HG03558 (cell line): ENCODE data around the gene SLC4A5.
"Not testable (repeated sequence)": the region's sequence is repeated elsewhere in the genome, so short reads cannot be mapped to it uniquely, and the experiment has no call there.

Experiments used
- ATAC-seq: cut with Tn5 transposase; IDR thresholded peaks from one replicate; pipeline ENCODE4 v1.9.1; 2021; ENCODE audit warnings: moderate number of reproducible peaks; ENCODE audit not compliant: unreplicated experiment; ENCODE audit errors: extremely low read depth

The SLC4A5 gene

DNA sequence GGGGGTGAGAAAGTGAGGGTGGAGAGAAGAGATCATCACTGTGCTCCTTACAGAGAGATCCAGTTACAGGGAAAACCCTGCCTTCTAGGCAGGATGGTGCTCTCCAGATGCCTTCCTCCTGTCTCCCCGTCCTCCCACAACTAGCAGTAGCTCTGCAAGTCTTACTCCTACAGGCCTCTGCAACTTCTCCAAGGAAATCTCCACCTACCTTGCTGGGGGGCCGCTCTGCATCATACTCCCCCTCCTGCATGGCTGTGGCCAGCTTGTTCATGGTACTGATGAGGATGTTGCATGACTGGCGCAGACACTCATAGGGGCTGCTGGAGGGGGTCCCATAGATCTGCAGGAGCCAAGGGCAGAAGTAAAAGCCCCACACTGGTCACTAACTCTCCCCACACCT lies 22.8 kb upstream of the SLC4A5 start:
- ATAC-seq, result no peak

DNA sequence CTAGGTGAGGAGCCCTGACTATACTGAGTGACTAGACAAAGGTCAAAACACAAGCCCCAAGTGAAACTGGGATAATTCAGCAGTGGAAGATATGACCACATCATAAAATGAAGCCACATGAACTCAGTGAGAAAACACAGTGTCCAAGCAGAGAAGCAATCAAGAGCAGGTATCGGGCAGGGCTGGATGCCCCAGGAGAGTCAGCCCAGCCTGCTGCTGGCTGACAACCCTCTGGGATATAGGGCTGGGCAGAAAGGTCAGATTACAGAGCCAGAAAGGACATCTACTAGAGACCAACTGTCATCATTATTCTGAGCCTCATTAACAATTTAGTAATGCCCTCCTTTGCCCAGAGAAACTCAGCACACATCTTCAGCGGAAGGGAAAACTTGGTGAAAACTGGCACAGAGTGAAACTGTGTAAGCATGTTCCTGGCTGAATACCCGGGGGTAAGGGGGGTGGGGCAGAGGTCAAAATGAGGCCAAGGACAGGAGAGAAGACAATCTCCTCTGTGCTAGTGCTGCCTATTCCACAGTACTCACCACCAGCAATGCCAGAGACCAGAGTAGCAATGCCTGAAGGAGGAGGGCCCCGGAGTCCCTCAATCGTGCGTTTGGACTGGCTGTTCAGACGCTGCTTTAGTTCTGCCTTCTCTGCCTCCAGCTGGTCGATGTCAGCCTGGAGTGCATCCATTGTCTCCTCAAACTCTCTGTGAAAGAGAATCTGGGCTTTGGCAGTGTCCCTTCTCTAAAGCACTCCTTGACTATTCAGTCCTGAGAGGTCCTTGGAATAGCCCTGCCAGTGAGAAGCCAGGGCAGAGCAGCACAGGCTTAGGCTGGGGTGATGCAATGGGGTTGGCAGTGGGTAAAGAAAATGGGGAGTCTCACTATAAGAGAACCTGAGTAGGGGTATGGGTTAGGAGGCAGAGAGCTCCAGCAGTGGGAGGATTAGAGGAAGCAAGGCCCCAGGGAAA lies 21.6 kb upstream of the SLC4A5 start:
- no peak for ATAC-seq

DNA sequence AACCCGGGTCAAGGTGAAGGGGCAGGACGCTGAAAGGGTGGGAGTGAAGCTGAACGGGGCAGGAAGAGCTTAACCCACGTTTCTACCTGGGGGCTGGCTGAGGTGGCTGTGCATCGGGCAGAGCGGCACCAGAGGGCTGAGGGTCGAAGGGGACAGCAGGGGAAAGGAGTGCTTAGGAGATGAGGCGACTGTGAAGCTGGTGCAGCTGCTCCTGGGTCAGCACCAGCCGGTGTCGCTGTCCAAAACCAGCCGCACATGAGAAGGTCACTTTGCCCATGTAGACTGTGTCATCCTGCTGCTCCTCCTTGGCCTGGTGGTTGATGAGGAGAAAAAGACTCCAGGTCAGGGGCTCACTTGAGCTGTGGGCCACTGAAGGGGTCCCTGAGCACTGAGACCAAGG lies 18.1 kb upstream of the SLC4A5 start:
- ATAC-seq, result no peak

DNA sequence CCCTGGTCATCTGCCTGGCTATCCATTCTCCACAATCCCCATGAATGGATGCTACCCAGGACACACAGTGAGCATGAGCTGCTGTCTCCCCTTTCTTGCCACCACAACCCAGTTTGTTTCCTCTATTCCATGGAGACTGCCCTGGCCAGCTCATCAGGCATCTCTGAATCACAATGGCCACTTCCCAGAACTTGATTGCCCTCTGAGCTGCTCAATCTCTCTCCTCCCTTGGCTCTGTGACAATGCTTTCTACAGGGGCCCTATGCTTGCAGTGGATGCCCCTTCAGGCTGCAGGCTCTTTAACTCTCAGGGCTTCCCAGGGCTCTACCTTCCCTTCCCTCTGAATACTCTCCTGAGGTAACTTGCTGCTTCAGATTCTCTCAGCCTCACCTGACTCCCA lies 14.4 kb upstream of the SLC4A5 start:
- no peak for ATAC-seq

DNA sequence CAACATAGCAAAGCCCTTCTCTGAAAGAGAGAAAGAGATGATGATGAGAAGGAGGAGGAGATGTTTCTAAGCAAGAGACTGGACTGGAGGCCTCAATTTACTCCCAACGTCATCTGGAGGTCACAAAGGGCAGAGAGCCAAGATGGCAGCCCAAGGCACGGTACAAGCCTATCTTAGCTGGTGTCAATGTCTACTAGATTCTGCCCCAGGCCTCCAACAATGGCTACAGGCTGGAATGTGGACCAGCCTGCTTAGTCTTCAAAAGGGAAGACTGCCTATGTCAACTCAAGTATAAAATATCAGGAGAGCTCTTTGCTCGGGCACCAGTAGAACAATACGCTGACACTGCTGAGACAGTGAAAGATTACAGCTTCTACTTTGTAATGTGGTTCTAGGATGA lies 6.7 kb upstream of the SLC4A5 start:
- ATAC-seq, result no peak

DNA sequence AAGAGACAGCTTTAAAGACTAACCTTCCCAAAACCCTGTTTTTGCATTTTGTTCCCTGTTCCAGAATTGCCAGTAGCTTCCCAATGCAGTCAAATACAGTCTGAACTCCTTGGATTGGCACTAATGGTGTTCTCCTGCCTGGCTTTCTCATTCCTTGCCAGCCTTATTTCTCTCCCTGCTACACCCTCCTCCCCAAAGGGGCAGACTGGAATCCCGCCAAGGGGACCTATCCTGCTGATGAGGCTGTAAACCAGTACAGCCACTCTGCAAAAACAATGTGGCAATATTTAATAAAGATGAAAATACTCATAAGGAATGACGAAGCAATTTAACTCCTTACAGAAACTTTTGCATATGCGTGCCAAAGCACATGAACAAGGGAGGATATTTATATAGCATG lies 4.5 kb upstream of the SLC4A5 start:
- no peak for ATAC-seq

DNA sequence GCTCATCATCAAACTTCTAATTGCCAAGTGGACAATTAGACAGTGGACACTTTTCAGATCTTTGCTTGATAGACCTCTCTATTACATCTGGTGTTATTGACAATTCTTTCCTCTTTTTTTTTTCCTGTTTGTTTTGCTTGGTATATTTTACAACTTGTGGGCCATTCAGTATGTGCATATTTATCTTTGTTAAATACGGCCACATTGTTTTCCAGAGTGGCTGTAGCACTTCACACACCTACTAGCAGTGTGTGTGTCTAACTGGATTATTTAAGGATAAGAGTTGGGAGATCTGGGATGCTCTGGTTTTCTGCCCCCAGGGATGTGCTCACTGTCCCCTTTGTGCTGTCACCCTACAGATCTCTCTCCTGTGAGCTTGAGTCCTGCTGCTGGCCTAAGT lies 4.1 kb upstream of the SLC4A5 start:
- no peak for ATAC-seq

DNA sequence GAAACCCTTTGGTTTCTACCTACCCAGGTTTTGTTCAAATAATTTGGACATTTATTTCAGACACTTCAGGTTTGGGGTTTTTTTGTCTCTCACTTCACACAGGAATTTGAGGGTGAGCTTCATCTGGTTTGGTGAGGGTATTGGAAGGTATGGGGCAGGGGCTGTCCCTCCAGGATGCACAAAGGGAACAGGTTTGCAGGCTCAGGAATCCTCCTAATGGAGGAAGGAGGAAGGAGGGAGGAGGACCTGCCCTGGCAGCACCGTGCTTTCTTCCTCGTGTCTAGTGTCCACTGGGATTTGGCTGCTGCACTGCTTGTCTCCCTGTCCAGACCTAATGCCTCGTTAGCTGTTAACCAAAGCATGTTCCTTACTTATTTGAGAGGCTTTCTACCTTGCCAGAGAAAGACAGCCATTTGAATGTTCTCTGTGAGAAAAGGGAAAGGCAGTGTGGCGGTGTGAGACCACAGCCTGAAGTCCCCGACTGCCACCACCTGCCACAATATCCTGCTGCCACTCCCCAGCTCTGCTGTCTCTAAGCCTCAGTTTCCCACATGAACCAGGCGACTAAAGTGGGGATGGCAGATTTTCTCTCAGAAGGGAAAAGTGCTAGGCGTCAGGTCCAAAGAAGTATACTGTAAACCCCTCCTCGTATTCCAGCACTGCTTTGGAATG lies 2.2 kb upstream of the SLC4A5 start:
- no peak for ATAC-seq

DNA sequence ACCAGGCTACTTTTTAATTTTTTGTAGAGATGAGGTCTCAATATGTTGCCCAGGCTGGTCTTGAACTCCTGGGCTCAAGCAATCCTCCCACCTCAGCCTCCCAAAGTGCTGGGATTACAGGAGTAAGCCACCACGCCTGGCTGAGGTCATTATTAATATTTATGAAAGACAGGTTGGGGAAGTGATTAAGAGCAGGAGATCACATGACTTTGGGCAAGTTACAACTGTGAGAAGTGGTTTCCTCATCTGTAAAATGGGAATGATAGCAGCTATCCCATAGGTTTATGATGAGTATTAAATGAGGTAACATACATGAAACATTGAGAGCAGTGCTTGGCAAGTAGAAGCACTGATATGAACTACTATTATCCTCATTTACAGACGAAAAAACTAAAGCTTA lies 7.0 kb downstream of the SLC4A5 start:
- ATAC-seq, result not testable (repeated sequence)

DNA sequence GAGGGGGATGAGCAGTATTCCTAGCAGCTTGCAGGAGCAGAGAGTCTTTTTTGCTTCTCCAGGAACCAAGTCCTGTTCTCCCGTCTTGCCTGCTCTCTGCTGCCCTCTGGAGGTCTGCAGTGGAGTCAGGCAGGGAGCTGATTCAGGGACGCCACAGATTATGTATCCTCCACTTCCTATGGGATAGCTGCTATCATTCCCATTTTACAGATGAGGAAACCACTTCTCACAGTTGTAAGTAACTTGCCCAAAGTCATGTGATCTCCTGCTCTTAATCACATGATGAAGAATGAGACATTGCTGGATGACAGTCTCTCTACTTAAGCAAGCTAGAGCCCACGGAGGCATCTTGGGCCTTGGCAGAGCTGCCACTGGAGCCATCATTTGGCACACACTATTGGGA lies 8.3 kb downstream of the SLC4A5 start:
- ATAC-seq, result no peak

DNA sequence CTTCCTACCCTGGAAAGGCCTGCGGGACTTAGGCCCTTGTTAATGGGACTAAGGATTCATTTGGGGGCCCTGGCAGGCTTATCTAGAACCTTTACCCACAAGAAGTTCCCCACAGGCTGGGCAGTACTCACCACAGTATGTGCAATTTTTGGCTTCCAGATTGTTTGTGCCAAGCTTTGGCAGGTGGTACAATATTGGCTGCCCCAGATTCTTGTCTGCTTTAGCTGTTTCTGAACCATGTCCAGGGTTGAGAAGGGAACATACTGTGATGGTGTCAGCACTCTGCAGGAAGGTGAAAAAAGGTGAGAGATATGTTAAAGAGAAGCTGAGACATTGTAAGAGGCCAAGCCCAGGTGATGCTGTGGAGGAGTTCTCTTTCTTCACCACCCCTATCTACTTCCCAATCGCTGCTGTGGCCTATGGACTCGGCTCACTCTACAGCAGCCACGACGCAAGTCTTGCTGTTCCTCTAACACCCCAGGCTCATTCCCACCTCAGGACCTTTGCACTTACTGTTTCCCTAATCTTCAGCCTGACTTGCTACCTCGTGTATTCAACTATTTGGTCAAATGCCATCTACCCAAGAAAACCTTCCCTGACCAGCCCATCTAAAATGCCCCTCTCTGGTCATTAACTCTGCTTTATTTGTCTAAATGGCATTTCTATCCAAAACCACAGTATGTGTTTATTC lies 9.2 kb downstream of the SLC4A5 start:
- no peak for ATAC-seq

DNA sequence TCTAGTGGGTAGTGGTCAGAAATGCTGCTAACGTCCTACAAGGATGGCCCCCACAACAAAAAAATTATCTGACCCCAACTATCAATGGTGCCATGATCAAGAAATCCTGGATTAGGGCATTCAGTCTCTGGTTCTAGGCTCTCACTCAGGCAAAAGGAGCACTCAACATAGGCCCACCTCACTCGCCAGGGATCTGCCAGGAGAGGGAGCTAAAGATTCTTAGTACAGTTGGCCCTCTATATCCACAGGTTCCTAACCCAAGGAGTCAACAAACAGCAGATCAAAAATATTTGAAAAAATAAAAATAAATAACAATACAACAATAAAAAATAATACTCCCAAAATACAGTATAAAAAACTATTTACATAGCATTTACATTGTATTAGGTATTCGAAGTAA lies 10.0 kb downstream of the SLC4A5 start:
- no peak for ATAC-seq

DNA sequence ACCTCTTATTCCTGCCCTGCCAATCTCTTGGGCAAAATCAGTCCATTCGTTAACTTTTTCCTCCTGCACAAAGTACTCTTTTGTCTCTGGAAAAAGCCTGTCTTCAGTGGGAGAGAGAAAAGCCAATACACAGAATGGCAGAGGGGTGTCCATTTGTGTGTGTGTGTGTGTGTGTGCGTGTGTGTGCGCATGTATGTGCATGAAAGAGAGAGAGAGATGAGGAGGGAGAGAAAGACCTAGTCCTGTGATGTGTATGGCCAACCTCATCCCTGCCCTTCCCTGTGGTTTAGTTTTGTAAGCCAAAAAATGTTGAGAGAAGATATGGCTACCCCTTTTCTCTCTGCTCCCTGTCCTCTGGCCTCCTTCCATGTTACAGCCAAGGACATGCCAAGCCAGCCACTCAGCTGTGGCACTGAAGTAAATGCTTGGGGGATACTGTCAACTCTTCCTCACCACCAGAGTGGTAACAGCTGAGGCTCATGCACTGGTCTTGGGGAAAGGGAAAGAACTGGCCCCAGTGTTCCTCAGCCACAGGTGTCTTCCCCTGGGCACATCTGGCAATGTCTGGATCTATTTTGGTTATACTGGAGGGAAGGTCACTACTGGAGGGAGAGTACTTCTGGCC lies 10.6 kb downstream of the SLC4A5 start:
- no peak for ATAC-seq

DNA sequence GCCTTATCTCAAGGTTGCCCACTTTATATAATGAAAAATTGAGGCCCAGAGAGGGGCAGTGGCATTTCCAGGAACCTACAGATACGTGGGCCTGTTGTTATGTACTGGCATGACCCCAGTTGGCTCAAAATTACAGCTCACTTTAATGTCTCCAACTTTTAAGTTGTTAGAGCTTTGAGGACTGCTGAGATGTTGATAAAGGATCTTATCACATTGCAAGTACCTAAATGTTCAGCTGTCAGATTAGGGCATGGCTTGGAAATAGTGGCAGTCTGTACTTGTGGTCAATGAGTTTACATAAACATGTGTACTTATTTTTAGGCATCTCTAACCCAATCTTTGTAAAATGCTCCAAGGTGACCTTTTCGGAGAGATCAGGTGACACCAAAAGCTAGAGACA lies 14.6 kb downstream of the SLC4A5 start:
- ATAC-seq, result no peak

DNA sequence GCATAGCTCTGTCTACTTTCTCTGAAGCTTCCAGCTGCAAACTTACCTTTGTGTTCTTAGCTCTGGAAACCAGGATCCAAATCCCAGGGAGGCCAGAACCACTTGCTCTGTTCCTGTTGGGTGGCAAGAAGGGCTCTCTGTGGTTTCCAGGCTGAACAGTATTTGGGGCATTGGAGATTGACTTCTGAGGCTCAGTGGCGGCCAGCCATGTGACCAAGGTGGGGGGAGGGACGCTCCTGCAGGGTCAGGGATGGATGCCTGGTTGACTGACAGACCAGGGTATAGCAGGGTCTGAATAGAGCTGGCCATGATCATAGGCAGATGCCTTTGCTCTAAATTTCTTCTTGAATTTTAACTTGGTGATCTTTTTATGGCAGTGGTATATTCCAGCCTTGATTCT lies 15.1 kb downstream of the SLC4A5 start:
- no peak for ATAC-seq

DNA sequence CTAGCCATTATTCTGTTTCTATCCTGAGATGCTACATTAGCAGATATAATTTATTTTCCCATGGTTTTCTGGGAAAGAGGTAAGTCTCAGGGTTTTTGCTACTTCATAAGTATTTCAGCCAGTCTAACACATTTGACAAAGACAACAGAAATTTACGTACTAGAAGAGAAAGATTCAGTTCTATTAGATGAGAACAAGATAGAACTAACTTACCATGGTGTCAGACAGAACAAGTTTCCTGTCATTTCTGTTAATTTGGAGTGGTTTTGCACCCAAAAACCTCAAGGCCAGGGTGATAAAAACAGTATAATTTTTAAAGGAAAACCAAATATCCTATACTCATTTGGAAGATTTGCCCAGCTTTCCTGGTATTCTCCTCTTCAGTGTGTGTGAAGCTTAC lies 15.6 kb downstream of the SLC4A5 start:
- ATAC-seq, result no peak

DNA sequence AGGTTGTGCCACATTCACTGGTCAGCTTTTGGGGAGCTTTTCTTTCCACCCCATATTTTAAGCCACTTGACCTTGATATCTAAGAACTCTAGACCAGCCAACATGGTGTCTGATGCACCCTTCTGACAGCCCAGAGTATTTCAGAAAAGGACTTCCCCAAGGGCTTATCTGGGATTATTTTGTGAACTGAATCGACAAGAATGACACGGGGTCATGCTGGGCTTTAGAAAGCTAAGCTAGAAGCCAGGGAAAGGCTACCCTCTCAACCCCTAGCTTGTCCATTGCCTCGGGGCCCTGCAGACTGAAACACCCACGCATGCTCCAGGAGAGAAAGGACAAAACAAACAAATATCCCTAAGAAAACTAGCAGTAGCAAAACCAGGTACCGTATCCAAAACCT lies 16.0 kb downstream of the SLC4A5 start:
- no peak for ATAC-seq

DNA sequence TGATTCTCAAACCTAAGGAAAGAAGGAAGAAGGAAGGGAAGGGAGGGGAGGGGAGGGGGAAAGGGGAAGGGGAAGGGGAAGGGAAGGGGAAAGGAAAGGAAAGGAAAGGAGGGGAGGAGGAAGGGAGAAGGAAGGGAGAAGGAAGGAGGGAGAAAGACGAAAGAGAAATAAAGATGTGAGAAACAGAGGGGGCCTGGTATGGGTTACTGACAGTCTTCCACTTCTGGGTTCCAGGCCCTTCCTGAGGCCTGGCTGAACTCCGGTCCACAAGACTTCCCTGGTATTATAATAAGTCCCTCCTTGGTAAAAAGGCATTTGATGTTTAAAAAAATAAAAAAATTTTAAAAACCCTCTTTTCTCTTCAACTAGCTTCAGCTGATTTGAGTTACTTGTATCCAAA lies 17.4 kb downstream of the SLC4A5 start:
- ATAC-seq, result no peak

DNA sequence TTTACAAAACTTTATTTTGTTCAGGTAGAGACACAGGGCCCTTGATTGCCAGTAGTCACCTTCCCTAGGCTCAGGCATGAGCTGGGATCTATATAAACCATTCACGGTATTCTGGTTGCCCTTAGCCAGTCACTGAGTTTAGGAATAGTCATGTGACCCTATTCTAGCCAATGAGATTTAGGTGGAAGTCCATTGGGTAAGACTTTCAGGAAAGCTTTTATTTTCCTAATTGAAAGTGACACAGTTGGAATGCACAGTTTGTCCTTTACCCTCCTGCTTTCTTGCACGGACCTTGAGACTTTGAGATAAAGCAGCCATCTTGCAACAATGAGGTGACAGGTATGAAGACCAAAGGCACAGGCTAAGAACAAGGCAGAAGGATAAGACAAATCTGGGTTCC lies 21.5 kb downstream of the SLC4A5 start:
- ATAC-seq, result no peak

DNA sequence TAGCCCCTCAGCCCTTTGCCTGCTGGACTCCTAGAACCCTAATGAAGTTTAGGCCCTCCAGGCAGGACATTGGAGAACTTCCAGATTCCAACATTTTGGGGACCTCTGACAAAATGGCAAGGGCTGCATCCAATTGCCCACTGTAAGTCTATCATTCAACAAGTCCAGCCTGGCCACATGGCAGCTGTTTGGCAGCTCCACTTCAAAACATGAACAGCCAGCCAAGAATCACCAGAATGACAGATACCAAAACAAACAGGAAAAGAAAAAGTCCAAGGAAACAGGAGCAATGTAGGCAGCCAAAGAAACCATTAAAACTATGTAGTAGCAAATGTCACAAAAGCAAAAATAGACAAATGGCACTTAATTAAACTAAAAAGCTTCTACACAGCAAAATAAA lies 25.5 kb downstream of the SLC4A5 start:
- ATAC-seq, result no peak
